Measurements from ENCODE around the gene CCDC190. TPM values are rescaled to one million over a fixed set of nuclear protein-coding genes. Genes with fewer than 3 reads are reported as not detected.

The CCDC190 gene
- total RNA-seq, 4 donors from 2014 or later = not detected

DNA sequence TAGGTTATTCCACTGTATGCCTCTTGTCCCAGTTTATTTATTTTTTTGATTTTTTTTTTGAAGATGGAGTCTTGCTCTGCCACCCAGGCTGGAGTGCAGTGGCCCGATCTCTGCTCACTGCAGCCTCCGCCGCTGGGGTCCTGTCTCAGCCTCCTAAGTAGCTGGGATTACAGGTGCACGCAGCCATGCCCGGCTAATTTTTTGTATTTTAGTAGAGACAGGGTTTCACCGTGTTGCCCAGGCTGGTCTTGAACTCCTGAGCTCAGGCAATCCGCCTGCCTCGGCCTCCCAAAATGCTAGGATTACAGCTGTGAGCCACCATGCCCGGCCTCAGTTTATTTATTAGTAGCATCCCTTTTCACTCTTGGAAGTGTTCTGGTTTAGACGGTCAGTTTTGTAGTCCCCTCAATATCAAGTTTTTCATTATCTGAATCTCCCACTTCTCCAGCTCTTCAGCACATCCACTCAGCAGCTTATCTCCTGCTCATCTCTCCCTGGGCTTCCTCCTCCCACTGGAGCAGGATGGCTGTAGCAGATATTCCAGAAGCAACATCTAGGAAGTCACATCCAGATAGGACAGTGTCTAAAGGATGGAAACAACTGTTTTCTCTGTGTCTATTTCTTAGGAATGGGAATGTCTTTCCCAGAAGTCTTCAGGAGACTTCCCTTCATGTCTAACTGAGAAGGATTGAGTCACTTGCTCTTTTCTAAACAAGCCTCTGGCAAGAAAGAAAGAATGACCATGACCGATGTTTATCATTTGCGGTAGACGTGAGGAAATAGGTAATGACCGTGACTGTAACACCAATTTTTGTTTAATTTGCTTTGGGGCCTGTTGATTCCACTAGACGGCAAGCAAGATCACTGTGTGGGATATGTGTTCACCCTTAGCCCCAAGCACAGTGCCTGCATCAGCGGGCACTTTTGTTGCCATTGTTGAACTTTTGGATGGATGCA is 14.4 kb downstream of the CCDC190 start:
- in situ Hi-C loops (cut with MboI; ENCODE audit: low pct_ligation_motif_present in 1 of 4, low pct_unique_long_range_greater_than_20kb in 1 of 4, low sequenced_read_pairs in 3 of 4) (no loop called here), intact Hi-C loops (cut with DNase I; ENCODE audit: low total_unique reads) (no loop called here)
- no peaks in the 10 kb centered on the region for H3K36me3 ChIP-seq
- WGBS, 2 donors (ENCODE audit: low coverage in 1 of 2) = 88 to 90% methylated on average over 15 to 16 of the region's 16 CpGs
- H3K4me1 ChIP-seq = no peaks in the 10 kb centered on the region
- no peak for DNase-seq
- H3K4me3 ChIP-seq = no peak overlapping the region
- H3K27me3 ChIP-seq = no peaks in the 10 kb centered on the region
- H3K9me3 ChIP-seq = no peaks in the 10 kb centered on the region
- TF ChIP-seq, protein P1, sequence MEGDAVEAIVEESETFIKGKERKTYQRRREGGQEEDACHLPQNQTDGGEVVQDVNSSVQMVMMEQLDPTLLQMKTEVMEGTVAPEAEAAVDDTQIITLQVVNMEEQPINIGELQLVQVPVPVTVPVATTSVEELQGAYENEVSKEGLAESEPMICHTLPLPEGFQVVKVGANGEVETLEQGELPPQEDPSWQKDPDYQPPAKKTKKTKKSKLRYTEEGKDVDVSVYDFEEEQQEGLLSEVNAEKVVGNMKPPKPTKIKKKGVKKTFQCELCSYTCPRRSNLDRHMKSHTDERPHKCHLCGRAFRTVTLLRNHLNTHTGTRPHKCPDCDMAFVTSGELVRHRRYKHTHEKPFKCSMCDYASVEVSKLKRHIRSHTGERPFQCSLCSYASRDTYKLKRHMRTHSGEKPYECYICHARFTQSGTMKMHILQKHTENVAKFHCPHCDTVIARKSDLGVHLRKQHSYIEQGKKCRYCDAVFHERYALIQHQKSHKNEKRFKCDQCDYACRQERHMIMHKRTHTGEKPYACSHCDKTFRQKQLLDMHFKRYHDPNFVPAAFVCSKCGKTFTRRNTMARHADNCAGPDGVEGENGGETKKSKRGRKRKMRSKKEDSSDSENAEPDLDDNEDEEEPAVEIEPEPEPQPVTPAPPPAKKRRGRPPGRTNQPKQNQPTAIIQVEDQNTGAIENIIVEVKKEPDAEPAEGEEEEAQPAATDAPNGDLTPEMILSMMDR (IDR thresholded peaks at IDR 0.05) = no peak
- TF ChIP-seq POLR2A (IDR thresholded peaks at IDR 0.05) (no peak), POLR2AphosphoS5 (IDR thresholded peaks at IDR 0.05) (peak in 1 of 3 donors; percentile 15)
- H3K27ac ChIP-seq = no peak overlapping the region

DNA sequence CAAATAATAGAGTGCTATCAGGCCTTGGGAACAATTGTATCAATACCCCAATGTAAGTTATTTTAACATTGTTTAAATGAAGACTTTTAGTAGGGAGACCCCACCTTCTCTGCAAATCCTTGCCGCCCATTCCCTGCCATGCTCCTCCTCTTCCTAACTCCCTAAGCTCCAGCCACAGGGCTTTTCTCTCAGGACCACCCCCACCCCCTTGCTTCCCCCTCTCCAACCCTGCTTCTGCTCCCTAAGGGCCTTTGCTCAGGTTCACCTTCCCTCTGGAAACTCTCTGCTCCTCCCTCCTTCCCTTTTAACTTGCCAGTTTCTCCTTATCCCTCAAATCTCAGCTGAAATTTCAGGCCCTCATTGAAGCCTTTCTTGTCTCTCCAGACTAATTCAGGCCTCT is 16.8 kb downstream of the CCDC190 start:
- no peak overlapping the region for H3K27ac ChIP-seq
- no peaks in the 10 kb centered on the region for H3K27me3 ChIP-seq
- 85 to 88% methylated on average over 1 of the region's 1 CpG for WGBS, 2 donors (ENCODE audit: low coverage in 1 of 2)
- in situ Hi-C loops (cut with MboI; ENCODE audit: low pct_ligation_motif_present in 1 of 4, low pct_unique_long_range_greater_than_20kb in 1 of 4, low sequenced_read_pairs in 3 of 4) (no loop called here), intact Hi-C loops (cut with DNase I; ENCODE audit: low total_unique reads) (no loop called here)
- H3K36me3 ChIP-seq = no peaks in the 10 kb centered on the region
- H3K9me3 ChIP-seq = no peaks in the 10 kb centered on the region
- DNase-seq = no peak
- TF ChIP-seq, protein P1 (IDR thresholded peaks at IDR 0.05) = no peak
- TF ChIP-seq EP300 (IDR thresholded peaks at IDR 0.05; ENCODE audit: low read depth) (no peak), POLR2AphosphoS5 (IDR thresholded peaks at IDR 0.05) (no peak), POLR2A (IDR thresholded peaks at IDR 0.05) (no peak)
- H3K4me3 ChIP-seq = no peak overlapping the region
- no peaks in the 10 kb centered on the region for H3K4me1 ChIP-seq

DNA sequence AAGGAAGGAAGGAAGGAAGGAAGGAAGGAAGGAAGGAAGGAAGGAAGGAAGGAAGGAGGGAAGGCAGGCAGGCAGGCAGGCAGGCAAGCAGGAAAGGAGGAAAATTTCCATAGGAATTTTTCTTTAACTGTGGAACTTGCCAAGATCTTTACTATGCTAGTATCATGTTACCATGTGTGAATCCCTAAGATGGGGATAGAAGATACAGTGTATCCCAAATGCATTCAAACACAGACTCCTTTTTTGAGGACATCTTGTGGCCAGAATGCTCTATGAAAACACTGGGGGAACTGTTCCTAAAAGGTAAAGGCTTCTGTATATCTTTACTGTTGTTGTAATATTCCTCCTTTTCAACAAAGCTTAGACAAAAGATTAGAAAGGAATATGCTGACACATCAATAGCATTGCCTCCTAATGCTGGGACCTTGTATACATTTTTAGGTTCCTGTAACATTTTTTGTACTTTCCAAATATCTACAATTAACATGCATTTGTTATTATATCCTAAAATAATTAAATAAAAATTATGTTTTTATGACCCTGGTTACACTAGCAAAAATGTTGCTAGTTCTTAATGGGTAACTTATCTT is 20.6 kb downstream of the CCDC190 start:
- H3K27ac ChIP-seq = no peak overlapping the region
- no peak overlapping the region for H3K4me3 ChIP-seq
- in situ Hi-C loops (cut with MboI; ENCODE audit: low pct_ligation_motif_present in 1 of 4, low pct_unique_long_range_greater_than_20kb in 1 of 4, low sequenced_read_pairs in 3 of 4) = no loop called here
- no peaks in the 10 kb centered on the region for H3K4me1 ChIP-seq
- no peak for DNase-seq
- H3K36me3 ChIP-seq = no peaks in the 10 kb centered on the region
- intact Hi-C loops (cut with DNase I; ENCODE audit: low total_unique reads) = no loop called here
- no peak for TF ChIP-seq POLR2A (IDR thresholded peaks at IDR 0.05)
- no peak for TF ChIP-seq POLR2AphosphoS5 (IDR thresholded peaks at IDR 0.05)
- TF ChIP-seq, protein P1 (IDR thresholded peaks at IDR 0.05) = no peak
- no peak for TF ChIP-seq EP300 (IDR thresholded peaks at IDR 0.05; ENCODE audit: low read depth)
- H3K27me3 ChIP-seq = no peaks in the 10 kb centered on the region
- peaks cover 0 to 6% of the 10 kb centered on the region in 2 donors for H3K9me3 ChIP-seq

- intact Hi-C loops (cut with DNase I; ENCODE audit: low total_unique reads) = no loop called here
These were observed 22.1 kb downstream of the CCDC190 start for GRCh38 chr1:162838863-162839262.

More at GRCh38 chr1:162838863-162839262, 22.1 kb downstream of the CCDC190 start:
- H3K4me3 ChIP-seq = no peak overlapping the region
- TF ChIP-seq, protein P1 (IDR thresholded peaks at IDR 0.05) = no peak
- no peak for TF ChIP-seq POLR2A (IDR thresholded peaks at IDR 0.05)
- TF ChIP-seq POLR2AphosphoS5 (IDR thresholded peaks at IDR 0.05) = no peak
- no peak for TF ChIP-seq EP300 (IDR thresholded peaks at IDR 0.05; ENCODE audit: low read depth)
- no peaks in the 10 kb centered on the region for H3K4me1 ChIP-seq
- in situ Hi-C loops (cut with MboI; ENCODE audit: low pct_ligation_motif_present in 1 of 4, low pct_unique_long_range_greater_than_20kb in 1 of 4, low sequenced_read_pairs in 3 of 4) = no loop called here
- no peaks in the 10 kb centered on the region for H3K36me3 ChIP-seq
- DNase-seq = no peak
- H3K9me3 ChIP-seq = peaks cover 0 to 6% of the 10 kb centered on the region in 2 donors
- H3K27ac ChIP-seq = no peak overlapping the region
- no peaks in the 10 kb centered on the region for H3K27me3 ChIP-seq
- WGBS, 2 donors (ENCODE audit: low coverage in 1 of 2) = 74 to 100% methylated on average over 3 to 4 of the region's 4 CpGs
